Stimulated activated memory B cell treated with anti-CD40 and anti-IgM and Interleukin-4, amounts not matched to agents 10 μg/mL and 1 μg/mL and 100 μg/mL, for 72 hours (primary cell): Measurements from ENCODE around the gene EDEM1.
"Not testable (repeated sequence)": the region's sequence is repeated elsewhere in the genome, so short reads cannot be mapped to it uniquely, and the experiment has no call there.

ENCODE experiments used
- ATAC-seq: fragments of 150-1000 bp; cut with Tn5 transposase; 2 replicates; pipeline ENCODE4 v1.10.0; 2021
- H3K27ac Mint-ChIP-seq: one replicate; pipeline ENCODE4 v1.8.0; 2022; ENCODE audit warnings: mild to moderate bottlenecking, mixed read lengths
- H3K27me3 Mint-ChIP-seq: one replicate; pipeline ENCODE4 v1.8.0; 2022; ENCODE audit warnings: mixed read lengths
- H3K36me3 Mint-ChIP-seq: one replicate; pipeline ENCODE4 v1.8.0; 2022; ENCODE audit warnings: mixed read lengths
- H3K4me1 Mint-ChIP-seq: one replicate; pipeline ENCODE4 v1.8.0; 2022; ENCODE audit warnings: mixed read lengths
- H3K4me3 Mint-ChIP-seq: one replicate; pipeline ENCODE4 v1.8.0; 2022; ENCODE audit warnings: mild to moderate bottlenecking, moderate library complexity, mixed read lengths
- H3K9me3 Mint-ChIP-seq: one replicate; pipeline ENCODE4 v1.8.0; 2022; ENCODE audit warnings: mixed read lengths

The EDEM1 gene

DNA sequence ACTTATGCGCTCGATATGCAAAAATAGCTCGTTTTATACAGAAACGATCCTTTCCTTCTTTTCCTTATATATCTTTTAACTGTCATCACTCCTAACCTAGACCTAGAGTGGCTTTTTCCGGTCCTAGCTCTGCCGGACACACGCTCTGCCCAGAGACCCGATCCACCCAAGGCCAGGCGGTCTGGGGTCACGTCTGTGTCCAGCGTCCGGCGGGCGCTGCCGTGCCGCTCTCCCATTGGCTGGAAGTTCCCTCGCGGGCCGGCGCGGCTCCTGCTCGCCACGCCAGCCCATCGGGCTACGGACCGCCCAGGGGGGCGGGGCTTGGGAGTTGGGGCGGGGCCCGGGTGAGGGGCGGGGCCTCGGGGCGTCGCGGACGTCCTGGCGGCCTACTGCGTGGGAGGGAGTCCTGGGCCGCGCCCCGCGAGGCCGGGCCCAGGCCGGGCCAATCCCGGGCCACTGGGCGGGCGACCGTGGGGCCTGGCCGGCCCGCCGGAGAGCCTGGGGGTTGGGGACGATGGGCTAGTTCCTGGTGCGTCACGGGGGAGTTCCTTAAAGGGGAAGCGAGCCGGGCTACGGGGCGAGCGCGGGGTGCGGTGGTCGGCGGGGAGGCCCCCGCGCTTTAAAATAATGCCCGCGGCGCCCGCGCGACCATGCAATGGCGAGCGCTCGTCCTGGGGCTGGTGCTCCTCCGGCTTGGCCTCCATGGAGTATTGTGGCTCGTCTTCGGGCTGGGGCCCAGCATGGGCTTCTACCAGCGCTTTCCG is at the start of gene EDEM1:
EDEM1 (plus strand) TSS at position 552 of the 764 bp plus-strand sequence; CDS start at position 651, 99 bp downstream.
- peaks cover 49% of the 10 kb centered on the region for H3K4me1 Mint-ChIP-seq
- H3K4me3 Mint-ChIP-seq: peak within 1 kb of the TSS; percentile 100
- peak within 1 kb of the TSS; percentile 99 for H3K27ac Mint-ChIP-seq
- H3K9me3 Mint-ChIP-seq: no peaks in the 10 kb centered on the region
- no peaks in the 10 kb centered on the region for H3K27me3 Mint-ChIP-seq
- ATAC-seq: peak; percentile 96
- peaks cover 32% of the 10 kb centered on the region for H3K36me3 Mint-ChIP-seq

DNA sequence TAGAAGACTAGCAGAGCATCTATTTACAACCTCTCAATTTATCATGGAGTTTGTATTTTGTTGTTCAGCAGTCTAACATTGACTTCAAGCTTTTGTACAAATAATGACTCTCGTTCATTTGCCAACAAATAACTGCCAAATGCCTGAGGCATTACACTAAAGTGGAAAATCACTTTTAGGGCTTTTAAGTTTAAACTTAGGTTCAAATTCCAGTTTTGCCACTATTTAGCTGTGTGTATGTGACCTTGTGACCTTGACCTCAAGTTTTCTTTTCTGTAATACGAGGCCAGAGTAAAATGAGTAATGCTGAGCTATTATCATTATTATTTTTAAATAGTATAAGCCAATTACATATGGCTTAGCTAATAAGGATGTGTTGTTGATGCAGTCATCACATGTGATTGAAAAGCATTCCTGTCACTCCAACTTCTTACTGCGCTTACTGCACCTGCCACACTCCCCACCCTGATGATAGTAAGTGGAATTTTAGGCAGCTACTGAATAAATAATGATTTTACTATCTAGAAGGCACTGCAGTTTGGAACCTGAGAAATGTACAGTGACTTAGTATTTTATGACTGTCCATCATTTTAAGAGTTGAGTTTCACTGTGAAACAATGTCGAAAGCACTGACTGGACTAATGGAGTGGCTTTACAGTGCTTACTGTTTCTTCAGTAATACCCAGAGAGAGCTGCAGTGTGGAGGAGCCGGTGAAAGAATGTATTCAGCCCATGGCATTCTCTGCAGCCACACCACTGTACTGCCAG is 49.1 kb upstream of the EDEM1 start:
- Mint-ChIP-seq H3K27me3 (no peaks in the 10 kb centered on the region), H3K4me1 (peaks cover 76% of the 10 kb centered on the region), H3K4me3 (peak overlapping the region; percentile 62), H3K27ac (peak overlapping the region; percentile 94), H3K9me3 (peaks cover 5% of the 10 kb centered on the region), H3K36me3 (peaks cover 37% of the 10 kb centered on the region)
- ATAC-seq: no peak

DNA sequence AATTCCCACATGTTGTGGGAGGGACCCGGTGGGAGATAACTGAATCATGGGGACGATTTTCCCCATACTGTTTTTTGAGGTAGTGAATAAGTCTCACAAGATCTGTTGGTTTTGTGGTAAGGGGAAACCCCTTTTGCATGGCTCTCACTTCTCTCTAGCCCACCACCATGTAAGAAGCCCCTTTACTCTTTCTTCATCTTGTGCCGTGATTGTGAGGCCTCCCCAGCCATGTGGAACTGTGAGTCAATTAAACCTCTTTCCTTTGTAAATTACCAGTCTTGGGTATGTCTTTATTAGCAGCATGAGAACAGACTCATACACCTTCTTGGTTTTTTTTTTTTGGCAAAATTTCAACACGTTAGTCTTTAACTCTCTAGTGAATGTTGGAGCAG is 47.3 kb upstream of the EDEM1 start:
- Mint-ChIP-seq H3K36me3 (peaks cover 54% of the 10 kb centered on the region), H3K27me3 (no peaks in the 10 kb centered on the region), H3K9me3 (peaks cover 14% of the 10 kb centered on the region), H3K4me1 (peaks cover 75% of the 10 kb centered on the region), H3K27ac (peak overlapping the region; percentile 94), H3K4me3 (peak overlapping the region; percentile 67)
- ATAC-seq: peak; percentile 85

- ATAC-seq: no peak
- peak overlapping the region; percentile 94 for H3K27ac Mint-ChIP-seq
- H3K36me3 Mint-ChIP-seq: peaks cover 60% of the 10 kb centered on the region
- H3K9me3 Mint-ChIP-seq: peaks cover 14% of the 10 kb centered on the region
- H3K27me3 Mint-ChIP-seq: no peaks in the 10 kb centered on the region
- H3K4me3 Mint-ChIP-seq: peak overlapping the region; percentile 67
- H3K4me1 Mint-ChIP-seq: peaks cover 81% of the 10 kb centered on the region
These were observed 46.7 kb upstream of the EDEM1 start for GRCh38 chr3:5140839-5141238.

DNA sequence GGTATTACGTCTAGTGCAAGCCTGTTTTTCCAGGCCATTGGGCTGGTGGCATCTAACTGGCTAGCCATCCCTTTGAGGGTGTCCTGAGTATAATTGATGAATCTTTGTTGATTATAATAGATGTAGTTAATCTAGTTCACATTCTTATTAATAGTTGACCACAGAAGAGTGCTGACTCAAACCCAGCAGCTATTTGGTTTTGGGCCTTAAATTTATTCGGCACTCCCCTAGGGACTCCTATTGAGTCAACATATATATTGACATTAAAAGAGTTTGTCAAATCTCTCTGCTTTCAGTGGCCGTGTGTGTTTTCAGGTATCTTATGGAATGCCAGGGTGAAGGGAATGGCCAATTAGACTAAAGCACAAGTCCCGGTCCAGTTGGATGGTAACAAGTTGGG is 45.7 kb upstream of the EDEM1 start:
- H3K27me3 Mint-ChIP-seq: no peaks in the 10 kb centered on the region
- peaks cover 81% of the 10 kb centered on the region for H3K4me1 Mint-ChIP-seq
- H3K27ac Mint-ChIP-seq: peak overlapping the region; percentile 94
- peaks cover 14% of the 10 kb centered on the region for H3K9me3 Mint-ChIP-seq
- no peak for ATAC-seq
- no peak overlapping the region for H3K4me3 Mint-ChIP-seq
- peaks cover 69% of the 10 kb centered on the region for H3K36me3 Mint-ChIP-seq

GRCh38 chr3:5143464-5143863 is 44.0 kb upstream of the EDEM1 start:
- H3K27ac Mint-ChIP-seq: no peak overlapping the region
- peaks cover 84% of the 10 kb centered on the region for H3K4me1 Mint-ChIP-seq
- H3K9me3 Mint-ChIP-seq: peaks cover 19% of the 10 kb centered on the region
- H3K27me3 Mint-ChIP-seq: no peaks in the 10 kb centered on the region
- peaks cover 80% of the 10 kb centered on the region for H3K36me3 Mint-ChIP-seq
- H3K4me3 Mint-ChIP-seq: no peak overlapping the region
- no peak for ATAC-seq

DNA sequence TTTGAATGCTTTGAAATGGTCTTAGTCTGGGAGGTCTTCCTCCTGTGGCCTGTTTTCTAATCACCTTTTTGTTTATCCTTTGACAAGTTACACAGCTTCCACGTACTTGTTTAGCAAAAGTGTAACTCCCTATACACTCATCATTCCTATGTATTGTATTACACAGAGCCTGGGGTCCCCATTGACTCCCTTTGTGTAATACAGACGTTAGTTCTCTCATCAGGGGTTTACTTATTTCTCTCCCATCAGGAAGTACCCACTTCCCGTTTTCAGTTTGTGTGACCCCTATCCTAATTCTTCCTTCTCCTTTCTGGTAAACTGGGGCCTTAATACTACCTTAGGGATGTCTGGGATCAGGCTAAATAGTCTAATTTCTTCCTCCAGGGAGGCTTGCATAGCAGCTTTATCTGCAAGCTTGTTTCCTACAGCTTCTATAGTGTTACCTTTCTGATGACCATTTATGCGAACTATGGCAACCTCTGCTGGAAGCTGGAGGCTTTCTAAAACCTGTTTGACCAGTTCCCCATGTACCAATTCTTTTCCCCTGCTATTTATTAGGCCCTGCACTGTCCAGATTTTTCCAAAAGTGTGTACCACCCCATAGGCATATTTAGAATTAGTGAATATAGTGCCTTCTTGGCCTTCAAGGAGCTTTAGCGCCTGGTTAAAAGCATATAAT is 43.1 kb upstream of the EDEM1 start:
- no peak overlapping the region for H3K27ac Mint-ChIP-seq
- H3K36me3 Mint-ChIP-seq: peaks cover 89% of the 10 kb centered on the region
- peaks cover 19% of the 10 kb centered on the region for H3K9me3 Mint-ChIP-seq
- peaks cover 88% of the 10 kb centered on the region for H3K4me1 Mint-ChIP-seq
- H3K4me3 Mint-ChIP-seq: no peak overlapping the region
- no peak for ATAC-seq
- H3K27me3 Mint-ChIP-seq: no peaks in the 10 kb centered on the region

- Mint-ChIP-seq H3K36me3 (peaks cover 89% of the 10 kb centered on the region), H3K4me3 (no peak overlapping the region), H3K4me1 (peaks cover 88% of the 10 kb centered on the region), H3K27me3 (no peaks in the 10 kb centered on the region), H3K27ac (no peak overlapping the region), H3K9me3 (peaks cover 18% of the 10 kb centered on the region)
- ATAC-seq: no peak
These were observed 42.4 kb upstream of the EDEM1 start for GRCh38 chr3:5145120-5145519.

- H3K27ac Mint-ChIP-seq, H3K4me3 Mint-ChIP-seq, H3K27me3 Mint-ChIP-seq, ATAC-seq: not testable (repeated sequence)
- peaks cover 15% of the 10 kb centered on the region for H3K9me3 Mint-ChIP-seq
- H3K4me1 Mint-ChIP-seq: peaks cover 86% of the 10 kb centered on the region
- H3K36me3 Mint-ChIP-seq: peaks cover 78% of the 10 kb centered on the region
These were observed 40.4 kb upstream of the EDEM1 start for GRCh38 chr3:5147152-5147551.

DNA sequence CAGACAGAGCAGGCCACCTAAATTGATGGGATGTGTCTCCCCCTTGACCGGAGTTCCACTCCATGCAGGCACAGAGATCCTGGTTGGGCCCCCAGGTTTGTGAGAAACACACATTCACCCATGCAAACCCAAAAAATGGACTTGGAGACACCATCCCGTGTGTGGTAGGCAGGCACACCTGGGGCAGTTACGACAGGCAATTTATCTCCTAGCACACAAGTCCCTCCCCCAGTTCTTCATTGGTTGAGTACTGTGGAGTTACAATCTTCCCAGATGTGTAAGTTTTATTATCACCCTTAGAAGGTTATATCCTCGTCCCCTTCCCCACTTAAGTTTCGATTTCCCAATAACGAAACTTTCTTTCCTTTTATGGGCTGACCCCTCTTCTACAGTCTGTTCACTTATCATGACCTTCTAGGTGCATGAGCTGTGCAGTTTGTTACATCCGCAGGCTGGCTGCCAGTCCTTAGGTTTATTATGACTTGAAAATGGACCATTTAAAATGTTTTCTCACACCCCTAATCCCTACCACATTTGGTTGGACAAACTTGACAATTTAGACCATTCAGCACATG is 38.1 kb upstream of the EDEM1 start:
- H3K4me3 Mint-ChIP-seq: no peak overlapping the region
- peak overlapping the region; percentile 36 for H3K27ac Mint-ChIP-seq

GRCh38 chr3:5151586-5151985 is 35.9 kb upstream of the EDEM1 start:
- Mint-ChIP-seq H3K4me3 (peak overlapping the region; percentile 44), H3K27me3 (no peaks in the 10 kb centered on the region), H3K27ac (peak overlapping the region; percentile 53), H3K9me3 (peaks cover 7% of the 10 kb centered on the region), H3K36me3 (peaks cover 78% of the 10 kb centered on the region), H3K4me1 (peaks cover 95% of the 10 kb centered on the region)
- no peak for ATAC-seq

More for the DNA sequence above, 38.1 kb upstream of the EDEM1 start:
- Mint-ChIP-seq H3K27me3 (no peaks in the 10 kb centered on the region), H3K4me1 (peaks cover 94% of the 10 kb centered on the region), H3K36me3 (peaks cover 84% of the 10 kb centered on the region), H3K9me3 (peaks cover 14% of the 10 kb centered on the region)
- no peak for ATAC-seq

DNA sequence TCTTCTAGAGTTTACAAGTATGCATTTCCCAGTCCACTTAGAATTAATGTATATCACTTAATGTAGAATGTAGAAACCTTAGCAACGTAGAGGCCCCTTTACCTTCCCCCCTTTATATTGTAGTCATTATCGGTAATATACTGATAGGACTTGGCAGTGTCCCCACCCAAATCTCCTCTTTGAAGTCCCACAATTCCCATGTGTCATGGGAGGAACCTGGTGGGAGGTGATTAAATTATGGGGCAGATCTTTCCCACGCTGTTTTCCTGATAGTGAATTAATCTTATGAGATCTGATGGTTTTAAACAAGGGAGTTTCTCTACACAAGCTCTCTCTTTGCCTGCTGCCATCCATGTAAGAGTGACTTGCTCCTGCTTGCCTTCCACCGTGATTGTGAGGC is 34.4 kb upstream of the EDEM1 start:
- no peaks in the 10 kb centered on the region for H3K27me3 Mint-ChIP-seq
- H3K36me3 Mint-ChIP-seq: peaks cover 75% of the 10 kb centered on the region
- peaks cover 95% of the 10 kb centered on the region for H3K4me1 Mint-ChIP-seq
- ATAC-seq: no peak
- H3K4me3 Mint-ChIP-seq: no peak overlapping the region
- H3K9me3 Mint-ChIP-seq: peaks cover 3% of the 10 kb centered on the region
- no peak overlapping the region for H3K27ac Mint-ChIP-seq

GRCh38 chr3:5155241-5155640 is 32.3 kb upstream of the EDEM1 start:
- ATAC-seq: no peak
- peak overlapping the region; percentile 4 for H3K27ac Mint-ChIP-seq
- peaks cover 56% of the 10 kb centered on the region for H3K36me3 Mint-ChIP-seq
- H3K27me3 Mint-ChIP-seq: no peaks in the 10 kb centered on the region
- peaks cover 3% of the 10 kb centered on the region for H3K9me3 Mint-ChIP-seq
- H3K4me3 Mint-ChIP-seq: no peak overlapping the region
- peaks cover 82% of the 10 kb centered on the region for H3K4me1 Mint-ChIP-seq

DNA sequence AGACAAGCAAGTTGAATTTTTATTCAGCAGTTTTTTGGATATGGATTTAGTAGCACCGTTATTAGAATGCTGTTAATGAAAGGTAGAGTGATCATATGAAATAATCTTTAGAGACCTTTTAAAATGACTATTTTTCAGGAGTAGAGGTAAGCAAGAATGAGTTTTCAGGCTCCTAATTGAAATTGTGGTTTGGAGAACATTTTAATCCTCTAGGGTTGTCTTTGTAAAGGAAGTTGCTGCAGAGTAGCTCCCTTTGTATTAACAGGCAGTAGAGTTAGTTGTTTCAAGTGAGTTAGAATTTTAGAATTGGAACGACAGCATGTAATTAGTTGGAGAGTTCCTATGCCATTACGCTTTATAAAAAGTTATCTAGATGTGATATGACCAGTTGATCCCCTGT is 27.2 kb upstream of the EDEM1 start:
- Mint-ChIP-seq H3K4me1 (peaks cover 83% of the 10 kb centered on the region), H3K4me3 (no peak overlapping the region), H3K9me3 (no peaks in the 10 kb centered on the region), H3K36me3 (peaks cover 24% of the 10 kb centered on the region), H3K27ac (no peak overlapping the region), H3K27me3 (no peaks in the 10 kb centered on the region)
- no peak for ATAC-seq
